ENCODE measurements around the gene DNAJC5. TPM values are rescaled to one million over a fixed set of nuclear protein-coding genes. Genes with fewer than 3 reads are reported as not detected.

The DNAJC5 gene
- total and polyA plus RNA-seq, 2 donors (not counting 1 experiment from before 2014, with no cell fraction given) = 12.2 to 33.3 TPM

GRCh38 chr20:63861981-63862901 lies 32.7 kb upstream of the DNAJC5 start:
- no peak for DNase-seq
- no peak overlapping the region for H2AFZ ChIP-seq (ENCODE audit: insufficient read depth, low read depth, low read length, poor library complexity, severe bottlenecking)
- H3K27ac ChIP-seq (ENCODE audit: low read length in 2 of 2) = no peak overlapping the region
- intact Hi-C loops (cut with micrococcal nuclease) = no loop called here
- H3K4me1 ChIP-seq (ENCODE audit: control insufficient read depth in 2 of 2, insufficient read depth in 2 of 2, low read length in 2 of 2) = peaks cover 33 to 41% of the 10 kb centered on the region in 2 donors
- H3K4me2 ChIP-seq (replicated peaks; ENCODE audit: low read depth, low read length, poor library complexity, severe bottlenecking) = no peak overlapping the region
- Mint-ChIP-seq H3K27me3 (no peaks in the 10 kb centered on the region), H3K27ac (no peak overlapping the region), H3K4me3 (no peak overlapping the region), H3K4me1 (peaks cover 44% of the 10 kb centered on the region), H3K9me3 (ENCODE audit: insufficient read depth) (no peaks in the 10 kb centered on the region)
- POLR2A ChIA-PET = no interaction called here
- ATAC-seq (ENCODE audit: low read depth) = no peak
- no peaks in the 10 kb centered on the region for H3K27me3 ChIP-seq (replicated peaks in 1 of 4; ENCODE audit: control extremely low read depth in 1 of 4, control insufficient read depth in 3 of 4, insufficient read depth in 4 of 4, low read length in 3 of 4)
- H3K4me3 ChIP-seq (ENCODE audit: control extremely low read depth in 1 of 5, extremely low read depth in 1 of 5, insufficient read depth in 1 of 5, low read depth in 2 of 5, low read length in 4 of 5) = no peak overlapping the region
- H3K79me2 ChIP-seq (ENCODE audit: control insufficient read depth, insufficient read depth, low read length) = peaks cover 27% of the 10 kb centered on the region
- H3K9me3 ChIP-seq (ENCODE audit: control extremely low read depth in 1 of 3, control insufficient read depth in 2 of 3, insufficient read depth in 1 of 3, low read length in 2 of 3) = no peaks in the 10 kb centered on the region
- TF ChIP-seq, protein P1, sequence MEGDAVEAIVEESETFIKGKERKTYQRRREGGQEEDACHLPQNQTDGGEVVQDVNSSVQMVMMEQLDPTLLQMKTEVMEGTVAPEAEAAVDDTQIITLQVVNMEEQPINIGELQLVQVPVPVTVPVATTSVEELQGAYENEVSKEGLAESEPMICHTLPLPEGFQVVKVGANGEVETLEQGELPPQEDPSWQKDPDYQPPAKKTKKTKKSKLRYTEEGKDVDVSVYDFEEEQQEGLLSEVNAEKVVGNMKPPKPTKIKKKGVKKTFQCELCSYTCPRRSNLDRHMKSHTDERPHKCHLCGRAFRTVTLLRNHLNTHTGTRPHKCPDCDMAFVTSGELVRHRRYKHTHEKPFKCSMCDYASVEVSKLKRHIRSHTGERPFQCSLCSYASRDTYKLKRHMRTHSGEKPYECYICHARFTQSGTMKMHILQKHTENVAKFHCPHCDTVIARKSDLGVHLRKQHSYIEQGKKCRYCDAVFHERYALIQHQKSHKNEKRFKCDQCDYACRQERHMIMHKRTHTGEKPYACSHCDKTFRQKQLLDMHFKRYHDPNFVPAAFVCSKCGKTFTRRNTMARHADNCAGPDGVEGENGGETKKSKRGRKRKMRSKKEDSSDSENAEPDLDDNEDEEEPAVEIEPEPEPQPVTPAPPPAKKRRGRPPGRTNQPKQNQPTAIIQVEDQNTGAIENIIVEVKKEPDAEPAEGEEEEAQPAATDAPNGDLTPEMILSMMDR (IDR thresholded peaks at IDR 0.05) = no peak
- no peak for TF ChIP-seq EZH2 (IDR thresholded peaks at IDR 0.05; ENCODE audit: borderline replicate concordance, insufficient read depth, low read depth, low read length, poor library complexity, severe bottlenecking)
- H3K36me3 ChIP-seq (replicated peaks in 1 of 2; ENCODE audit: control extremely low read depth in 1 of 2, control insufficient read depth in 1 of 2, extremely low read depth in 1 of 2, insufficient read depth in 2 of 2, low read length in 1 of 2) = peaks cover 0 to 4% of the 10 kb centered on the region in 2 experiments
- CTCF ChIA-PET = interaction anchor here (1.2 to 4.4 kb wide), 3 partner anchors 76 to 366 kb away, joined by 5 to 29 read pairs (median 16); partner anchors contain the start of gene PTK6
- no peaks in the 10 kb centered on the region for H4K20me1 ChIP-seq (ENCODE audit: control insufficient read depth, insufficient read depth, low read length, poor library complexity, severe bottlenecking)
- 98% methylated on average over 92 of the region's 95 CpGs for WGBS (ENCODE audit: insufficient coverage)
- no peak overlapping the region for H3K9ac ChIP-seq (ENCODE audit: low read length)

Measured in B cell (primary cell).